Measurements from ENCODE around the gene LRRK1. TPM values are rescaled to one million over a fixed set of nuclear protein-coding genes. Genes with fewer than 3 reads are reported as not detected.

LRRK1 gene
- total and polyA plus RNA-seq, 2 of the 4 experiments (the other 2 are of a cell fraction), result 3.0 to 5.8 TPM

GRCh38 chr15:100995471-100996430 is 76.6 kb downstream of the LRRK1 start:
- intact Hi-C loops (cut with micrococcal nuclease) (no loop called here), in situ Hi-C loops (cut with MboI; ENCODE audit: low sequenced_read_pairs) (no loop called here), dilution Hi-C loops (cut with HindIII; ENCODE audit: low sequenced_read_pairs, unreplicated experiment) (no loop called here)
- Histone ChIP-seq H2BK20ac (ENCODE audit: low read depth, low read length) (no peak overlapping the region), H2BK120ac (ENCODE audit: low read depth, low read length) (no peak overlapping the region), H4K91ac (ENCODE audit: insufficient read depth, low read depth, low read length) (no peak overlapping the region), H3K23ac (ENCODE audit: low read depth, low read length) (no peak overlapping the region), H2BK15ac (ENCODE audit: low read depth, low read length) (no peak overlapping the region), H3K9me1 (ENCODE audit: insufficient read depth, low read length) (peaks cover 1% of the 10 kb centered on the region; the same call in 1 of the 2 replicates), H2BK5ac (ENCODE audit: low read depth, low read length, poor library complexity, severe bottlenecking) (no peak overlapping the region), H3K27ac (ENCODE audit: insufficient read depth, low read length) (no peak overlapping the region), H4K20me1 (ENCODE audit: insufficient read depth, low read length) (no peaks in the 10 kb centered on the region), H3K4me3 (ENCODE audit: insufficient read depth, low read depth, low read length) (no peak overlapping the region), H3K36me3 (ENCODE audit: control insufficient read depth, insufficient read depth, low read length) (peaks cover 5% of the 10 kb centered on the region; the same call in 1 of the 2 replicates), H3K4me1 (ENCODE audit: control insufficient read depth, insufficient read depth, low read length) (peaks cover 6% of the 10 kb centered on the region), H3K4me2 (ENCODE audit: low read depth, low read length) (no peak overlapping the region), H3K14ac (replicated peaks; ENCODE audit: low read depth, low read length) (no peak overlapping the region), H3K4ac (ENCODE audit: low read depth, low read length) (no peak overlapping the region), H3K18ac (ENCODE audit: low read depth, low read length) (no peak overlapping the region), H3K9me3 (ENCODE audit: control insufficient read depth, insufficient read depth, low read length) (no peaks in the 10 kb centered on the region), H4K5ac (ENCODE audit: low read depth, low read length) (no peak overlapping the region), H2AK9ac (replicated peaks; ENCODE audit: low read depth, low read length, poor library complexity) (no peak overlapping the region), H3K27me3 (ENCODE audit: control insufficient read depth, insufficient read depth, low read length) (no peaks in the 10 kb centered on the region), H3K56ac (ENCODE audit: extremely low read depth, insufficient read depth, low read length) (no peak overlapping the region), H3K9ac (ENCODE audit: low read depth, low read length) (no peak overlapping the region), H2AK5ac (ENCODE audit: low read depth, low read length) (no peak overlapping the region), H2AFZ (replicated peaks; ENCODE audit: low read length, poor library complexity) (no peak overlapping the region), H3K79me1 (ENCODE audit: low read depth in 1 of 2, low read length in 2 of 2) (no peaks in the 10 kb centered on the region), H4K8ac (ENCODE audit: low read depth in 2 of 2, low read length in 2 of 2) (no peak overlapping the region)
- POLR2A ChIA-PET (ENCODE audit: unreplicated experiment), result no interaction called here
- 79% methylated on average over 14 of the region's 20 CpGs; no CpG with 5 or more reads in 1 of the 2 experiments for WGBS, 2 experiments (ENCODE audit: extremely low coverage in 2 of 2, insufficient read length in 1 of 2)
- TF ChIP-seq CHD1 (IDR thresholded peaks at IDR 0.05; ENCODE audit: low read depth, low read length) (no peak), SMC3 (IDR thresholded peaks at IDR 0.05; ENCODE audit: low read depth, low read length) (no peak)
- no TSS peak for BruUV-seq (replicated peaks)
- CTCF ChIA-PET, result interaction anchor here (0.6 kb wide), 1 partner anchor 61 kb away, joined by 3 read pairs; no protein-coding TSS in a partner anchor
- no peak for ATAC-seq (ENCODE audit: low read depth)
- no peak for DNase-seq
